ENCODE results near the gene MYADML2. TPM values are rescaled to one million over a fixed set of nuclear protein-coding genes. Genes with fewer than 3 reads are reported as not detected.

The MYADML2 gene
- total RNA-seq, 1 donor from 2014 or later = 3.2 TPM

- DNase-seq = no peak
These were observed 7.8 kb downstream of the MYADML2 start for GRCh38 chr17:81939218-81939617.

GRCh38 chr17:81935709-81936084 is 11.3 kb downstream of the MYADML2 start:
- no peak for DNase-seq

GRCh38 chr17:81934850-81935708 is 12.0 kb downstream of the MYADML2 start:
- DNase-seq = no peak

- DNase-seq = no peak
These were observed 12.8 kb downstream of the MYADML2 start for GRCh38 chr17:81934098-81934757.

- DNase-seq = no peak
These were observed 13.8 kb downstream of the MYADML2 start for GRCh38 chr17:81933178-81933699.

GRCh38 chr17:81932333-81932983 is 14.6 kb downstream of the MYADML2 start:
- DNase-seq = no peak

- no peak for DNase-seq
These were observed 15.3 kb downstream of the MYADML2 start for GRCh38 chr17:81931557-81932332.

DNA sequence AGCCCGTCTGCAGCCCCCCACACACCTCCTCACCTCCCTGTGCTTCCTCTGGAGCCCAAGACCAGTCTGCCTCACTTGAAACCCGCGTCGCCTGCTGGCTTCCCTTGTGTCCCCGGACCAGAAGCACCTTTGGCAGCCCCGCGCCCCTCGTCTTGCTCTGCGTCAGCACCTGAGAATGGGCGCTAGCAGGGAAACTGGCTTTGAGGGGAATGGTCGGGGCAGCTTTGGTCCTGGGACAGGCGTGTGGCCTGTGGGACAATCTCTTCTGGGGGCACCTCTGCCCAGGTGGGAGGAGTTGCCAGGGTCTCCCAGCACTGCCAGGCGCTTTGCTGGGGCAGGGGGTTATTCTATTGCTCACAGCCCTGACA is 15.9 kb downstream of the MYADML2 start:
- DNase-seq = no peak

DNA sequence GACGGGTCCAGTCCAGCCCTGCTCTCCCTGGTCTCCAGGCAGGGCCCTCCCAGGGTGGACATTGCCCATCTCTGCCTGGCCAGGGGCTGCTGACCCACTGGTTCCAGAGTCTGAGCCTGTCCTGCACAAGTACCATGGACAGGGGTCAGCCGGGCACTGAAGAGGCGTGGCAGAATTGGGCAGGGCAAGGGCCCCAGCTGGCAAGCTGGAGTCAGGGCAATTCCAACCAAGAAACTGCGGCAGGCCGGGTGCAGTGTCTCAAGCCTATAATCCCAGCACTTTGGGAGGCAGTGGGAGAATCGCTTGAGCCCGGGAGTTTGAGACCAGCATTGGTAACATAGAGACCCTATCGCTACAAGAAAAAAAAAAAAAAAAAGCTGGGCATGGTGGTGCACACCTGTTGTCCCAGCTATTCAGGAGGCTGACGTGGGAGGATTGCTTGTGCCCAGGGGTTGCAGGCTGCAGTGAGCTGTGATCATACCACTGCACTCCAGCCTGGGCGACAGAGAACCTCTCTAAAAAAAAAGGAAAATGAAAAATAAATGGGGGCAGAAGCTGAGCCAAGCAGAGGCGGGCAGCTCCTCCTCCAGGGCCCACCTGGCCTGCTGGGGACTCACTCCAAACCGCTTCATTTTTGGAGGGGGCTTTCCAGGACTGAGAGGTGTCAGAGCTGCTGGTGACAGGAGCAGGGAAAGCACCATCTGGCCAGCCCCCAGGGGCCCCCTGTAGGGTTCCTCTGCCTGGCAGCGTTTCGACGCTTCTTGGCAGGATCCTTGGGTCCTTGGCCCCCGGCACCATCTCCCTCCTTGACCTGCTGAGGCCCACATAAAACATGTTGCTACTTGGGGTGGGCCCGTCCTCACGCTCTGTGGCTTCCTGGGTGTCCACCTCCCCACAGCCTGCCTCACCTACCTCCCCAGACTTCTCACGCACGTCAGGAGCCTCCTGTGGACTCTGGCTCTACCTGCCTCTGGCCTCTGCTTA is 16.6 kb downstream of the MYADML2 start:
- no peak for DNase-seq

DNA sequence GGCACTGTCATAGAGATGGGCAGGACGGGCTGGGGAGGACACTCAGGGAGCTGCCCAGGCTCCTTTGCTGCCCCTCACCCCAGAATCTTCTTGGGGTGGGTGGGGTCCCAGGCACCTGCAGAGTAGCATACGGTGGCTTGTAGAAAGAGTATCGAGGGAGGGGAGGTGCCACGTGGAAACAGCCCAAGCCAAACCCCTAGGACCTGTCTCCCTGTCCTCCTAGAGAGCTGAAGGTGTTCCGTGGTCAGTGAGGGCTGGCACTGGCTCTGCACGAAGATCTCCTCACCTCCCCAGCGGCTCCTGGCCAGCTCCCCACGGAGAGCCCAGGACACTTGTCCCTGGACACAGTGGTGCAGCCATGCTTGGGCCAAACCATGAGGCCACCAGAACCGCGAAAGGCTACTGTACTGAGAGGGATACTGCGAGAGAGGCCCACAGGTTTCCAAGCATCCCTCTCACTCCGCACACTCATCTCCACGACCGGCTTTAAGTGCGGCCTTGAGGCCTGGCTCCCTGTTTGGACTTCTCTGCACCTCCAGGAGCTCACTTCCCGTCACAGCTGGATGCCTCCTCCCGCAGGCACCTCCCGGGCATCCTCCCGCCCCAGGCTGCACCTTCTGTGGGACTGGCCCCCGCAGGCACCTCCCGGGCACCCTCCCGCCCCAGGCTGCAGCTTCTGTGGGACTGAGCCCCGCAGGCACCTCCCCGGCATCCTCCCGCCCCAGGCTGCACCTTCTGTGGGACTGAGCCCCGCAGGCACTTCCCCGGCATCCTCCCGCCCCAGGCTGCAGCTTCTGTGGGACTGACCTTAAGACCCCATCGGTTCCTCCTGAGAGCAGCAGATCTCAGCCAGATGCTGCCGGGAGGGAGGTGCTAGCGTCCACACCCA is 17.5 kb downstream of the MYADML2 start:
- DNase-seq = no peak

- DNase-seq = no peak
These were observed 18.3 kb downstream of the MYADML2 start for GRCh38 chr17:81928544-81929252.

- DNase-seq = peak; percentile 93
These were observed 19.1 kb downstream of the MYADML2 start, which contains the start of gene MAFG for GRCh38 chr17:81927653-81928543. TSS of gene MAFG (minus strand) at chr17:81927735. CDS start at chr17:81923185, 4,550 bp downstream.

GRCh38 chr17:81927152-81927652 is 19.8 kb downstream of the MYADML2 start:
- DNase-seq = no peak

GRCh38 chr17:81926451-81927151 is 20.4 kb downstream of the MYADML2 start:
- DNase-seq = no peak

DNA sequence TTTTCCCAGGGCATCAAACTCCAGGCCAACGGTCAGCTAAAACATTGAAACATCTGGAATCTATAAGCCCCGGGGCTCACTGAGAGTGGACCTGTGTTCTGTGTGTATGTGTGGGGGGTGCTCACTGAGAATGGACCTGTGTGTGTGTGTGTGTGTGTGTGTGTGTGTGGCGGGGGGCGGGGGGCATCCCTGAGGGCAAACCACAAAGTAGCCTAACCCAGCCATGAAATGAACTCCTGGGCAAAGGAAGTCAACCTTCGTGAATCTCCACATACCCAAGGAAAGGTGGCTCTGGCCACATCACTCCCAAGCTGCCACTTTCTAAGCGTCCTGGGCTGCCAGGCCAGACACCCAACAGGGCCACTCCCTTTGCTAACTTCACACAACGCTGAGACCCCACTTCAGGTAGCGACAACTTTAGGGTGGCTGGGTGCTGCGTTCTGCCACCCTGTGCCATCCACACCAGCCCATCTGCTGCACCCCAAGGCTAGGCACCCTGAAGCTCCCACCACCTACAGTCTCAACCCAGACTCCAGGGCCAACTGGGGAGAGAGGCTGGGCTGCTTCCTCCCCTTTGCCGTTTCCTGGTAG is 21.1 kb downstream of the MYADML2 start:
- no peak for DNase-seq
